Caco-2 (cell line): ENCODE data around the gene KLF15. TPM values are rescaled to one million over a fixed set of nuclear protein-coding genes. Genes with fewer than 3 reads are reported as not detected.

Experiments used
- BruUV-seq: library from RNA; stranded (reverse); fragments of 400-500 nt; replicated peaks from 2 replicates; lab custom pipeline; 2021; lab: Mats Ljungman, UMichigan
- CTCF ChIA-PET: fragments of 300-600 bp; sonication (Branson Sonifier 250); formaldehyde crosslinking; loops from one replicate; lab custom pipeline; 2022; ENCODE audit warnings: antibody characterized with exemption; lab: Charles Lee
- POLR2A ChIA-PET: fragments of 300-600 bp; sonication (Branson Sonifier 250); formaldehyde crosslinking; loops from one replicate; lab custom pipeline; 2022; ENCODE audit warnings: antibody characterized with exemption; lab: Charles Lee
- DNase-seq, 2 experiments: peaks; one replicate each; pipeline versions ENCODE4 v3.0.0 to v3.0.0-alpha.2; 2020 to 2022
- H3K27me3 ChIP-seq: replicated peaks from 2 replicates; pipeline ENCODE4 v1.6.0; 2011; ENCODE audit warnings: low read length; ENCODE audit not compliant: control insufficient read depth, insufficient read depth
- H3K36me3 ChIP-seq: 2 replicates; pipeline ENCODE4 v1.5.1; 2011; ENCODE audit warnings: low read length; ENCODE audit not compliant: control insufficient read depth, insufficient read depth
- H3K4me1 ChIP-seq: fragments of 250-450 bp; sonication (Bioruptor Pico); 2 replicates; pipeline ENCODE4 v1.5.1; 2020; ENCODE audit warnings: mild to moderate bottlenecking
- H3K4me3 ChIP-seq: 2 replicates; pipeline ENCODE4 v1.5.1; 2011; ENCODE audit warnings: low read depth, mild to moderate bottlenecking, control low read depth, low read length
- H3K9me3 ChIP-seq: fragments of 250-450 bp; sonication (Bioruptor Pico); 2 replicates; pipeline ENCODE4 v1.5.1; 2020; ENCODE audit warnings: mild to moderate bottlenecking, moderate library complexity
- H3K27ac Mint-ChIP-seq: one replicate; pipeline ENCODE4 v1.8.0; 2022; ENCODE audit warnings: mixed read lengths; ENCODE audit not compliant: unreplicated experiment
- H3K27me3 Mint-ChIP-seq: one replicate; pipeline ENCODE4 v1.8.0; 2022; ENCODE audit warnings: mixed read lengths; ENCODE audit not compliant: insufficient read depth, unreplicated experiment
- H3K36me3 Mint-ChIP-seq: one replicate; pipeline ENCODE4 v1.8.0; 2022; ENCODE audit warnings: mild to moderate bottlenecking, mixed read lengths; ENCODE audit not compliant: insufficient read depth, unreplicated experiment
- H3K4me1 Mint-ChIP-seq: one replicate; pipeline ENCODE4 v1.8.0; 2022; ENCODE audit warnings: low read depth, mixed read lengths; ENCODE audit not compliant: unreplicated experiment
- H3K4me3 Mint-ChIP-seq: one replicate; pipeline ENCODE4 v1.8.0; 2022; ENCODE audit warnings: mild to moderate bottlenecking, moderate library complexity, mixed read lengths; ENCODE audit not compliant: unreplicated experiment
- H3K9me3 Mint-ChIP-seq: one replicate; pipeline ENCODE4 v1.8.0; 2022; ENCODE audit warnings: mixed read lengths; ENCODE audit not compliant: unreplicated experiment
- CTCF ChIP-seq, 2 experiments: fragments of 200-600 bp in 1 of 2; IDR thresholded peaks; 1 replicate in 1 of 2; 2 replicates in 1 of 2; pipeline versions ENCODE4 v1.5.1 to v1.8.0; 2011 to 2022; ENCODE audit warnings: antibody characterized with exemption in 1 of 2, control low read depth in 1 of 2, inconsistent platforms in 1 of 2, low read depth in 1 of 2, low read length in 1 of 2, mild to moderate bottlenecking in 1 of 2, moderate library complexity in 1 of 2; ENCODE audit not compliant: insufficient read depth in 1 of 2, severe bottlenecking in 1 of 2, unreplicated experiment in 1 of 2
- intact Hi-C: fragments of 100-400 bp; cut with micrococcal nuclease; formaldehyde crosslinking; loops from one replicate; pipeline ENCODE4 v1.10.0; 2022; ENCODE audit not compliant: unreplicated experiment
- total RNA-seq: library from RNA; stranded (reverse); gene quantifications from 2 replicates; pipeline ENCODE4 v1.2.3, GENCODE V29; 2022

Gene KLF15
- total RNA-seq, 1 experiment from 2014 or later, result 2.7 TPM

- Histone ChIP-seq H3K36me3 (no peaks in the 10 kb centered on the region), H3K9me3 (no peaks in the 10 kb centered on the region), H3K27me3 (no peaks in the 10 kb centered on the region), H3K4me3 (no peak overlapping the region), H3K4me1 (no peaks in the 10 kb centered on the region)
- BruUV-seq, result no TSS peak
- H3K27ac Mint-ChIP-seq, result no peak overlapping the region
- H3K4me3 Mint-ChIP-seq, result no peak overlapping the region
- no peaks in the 10 kb centered on the region for H3K36me3 Mint-ChIP-seq
- POLR2A ChIA-PET, result no interaction called here
- no peaks in the 10 kb centered on the region for H3K4me1 Mint-ChIP-seq
- TF ChIP-seq CTCF (IDR thresholded peaks at IDR 0.05; ENCODE audit: insufficient read depth in 1 of 2, low read depth in 1 of 2, low read length in 1 of 2, severe bottlenecking in 1 of 2, unreplicated experiment in 1 of 2), result no peak
- intact Hi-C loops, result no loop called here
- H3K27me3 Mint-ChIP-seq, result peaks cover 1% of the 10 kb centered on the region
- DNase-seq, result no peak
- CTCF ChIA-PET, result no interaction called here
- no peaks in the 10 kb centered on the region for H3K9me3 Mint-ChIP-seq
These were observed 16.7 kb upstream of the KLF15 start for GRCh38 chr3:126373682-126374601.

- no peak for DNase-seq
- intact Hi-C loops, result no loop called here
- CTCF ChIA-PET, result interaction anchor here (0.5 kb wide), 1 partner anchor 16 kb away, joined by 4 read pairs; no protein-coding TSS in a partner anchor
- peaks cover 3% of the 10 kb centered on the region for H3K27me3 Mint-ChIP-seq
- Histone ChIP-seq H3K27me3 (no peaks in the 10 kb centered on the region), H3K4me1 (no peaks in the 10 kb centered on the region), H3K4me3 (no peak overlapping the region), H3K9me3 (no peaks in the 10 kb centered on the region), H3K36me3 (no peaks in the 10 kb centered on the region)
- no TSS peak for BruUV-seq
- no peaks in the 10 kb centered on the region for H3K9me3 Mint-ChIP-seq
- POLR2A ChIA-PET, result no interaction called here
- H3K36me3 Mint-ChIP-seq, result no peaks in the 10 kb centered on the region
- TF ChIP-seq CTCF (IDR thresholded peaks at IDR 0.05; ENCODE audit: insufficient read depth in 1 of 2, low read depth in 1 of 2, low read length in 1 of 2, severe bottlenecking in 1 of 2, unreplicated experiment in 1 of 2), result no peak
- no peak overlapping the region for H3K27ac Mint-ChIP-seq
- no peak overlapping the region for H3K4me3 Mint-ChIP-seq
- no peaks in the 10 kb centered on the region for H3K4me1 Mint-ChIP-seq
These were observed 16.0 kb upstream of the KLF15 start for GRCh38 chr3:126373146-126373613.

- Mint-ChIP-seq H3K27me3 (peaks cover 3% of the 10 kb centered on the region), H3K36me3 (no peaks in the 10 kb centered on the region), H3K27ac (no peak overlapping the region), H3K9me3 (no peaks in the 10 kb centered on the region), H3K4me1 (no peaks in the 10 kb centered on the region), H3K4me3 (no peak overlapping the region)
- DNase-seq, result peak in 1 of 2 experiments; percentile 26
- no TSS peak for BruUV-seq
- Histone ChIP-seq H3K9me3 (no peaks in the 10 kb centered on the region), H3K4me3 (no peak overlapping the region), H3K27me3 (no peaks in the 10 kb centered on the region), H3K4me1 (no peaks in the 10 kb centered on the region), H3K36me3 (no peaks in the 10 kb centered on the region)
- intact Hi-C loops, result no loop called here
- ChIA-PET CTCF (interaction anchor here (0.5 to 0.6 kb wide), 2 partner anchors 16 to 127 kb away, joined by 4 read pairs; no protein-coding TSS in a partner anchor), POLR2A (no interaction called here)
- TF ChIP-seq CTCF (IDR thresholded peaks at IDR 0.05; ENCODE audit: insufficient read depth in 1 of 2, low read depth in 1 of 2, low read length in 1 of 2, severe bottlenecking in 1 of 2, unreplicated experiment in 1 of 2), result no peak
These were observed 15.4 kb upstream of the KLF15 start for GRCh38 chr3:126372413-126373145.
